Thyroid gland (tissue), 4 donors: ENCODE results near the gene ZRANB3. TPM values are rescaled to one million over a fixed set of nuclear protein-coding genes. Genes with fewer than 3 reads are reported as not detected.
"Not testable (repeated sequence)": the region's sequence is repeated elsewhere in the genome, so short reads cannot be mapped to it uniquely, and the experiment has no call there.

Source experiments
- DNase-seq, 2 donors: peaks; one replicate each; pipeline ENCODE4 v3.0.0-alpha.2; 2019
- H3K27ac ChIP-seq, 3 donors: fragments of 200-600 bp; sonication (generic); 1 replicate in 2 of 3; 2 replicates in 1 of 3; pipeline ENCODE4 v1.5.1; 2016 to 2019; ENCODE audit warnings: mild to moderate bottlenecking in 1 of 3, moderate library complexity in 1 of 3
- H3K27me3 ChIP-seq: fragments of 200-600 bp; sonication (generic); one replicate; pipeline ENCODE4 v1.5.1; 2019
- H3K36me3 ChIP-seq, 2 donors: fragments of 200-600 bp; sonication (generic); one replicate each; pipeline ENCODE4 v1.5.1; 2016 to 2019
- H3K4me1 ChIP-seq, 2 donors: fragments of 200-600 bp; sonication (generic); one replicate each; pipeline ENCODE4 v1.5.1; 2017 to 2019
- H3K4me3 ChIP-seq, 3 donors: fragments of 200-600 bp; sonication (generic); replicated peaks in 1 of 3; 1 replicate in 2 of 3; 2 replicates in 1 of 3; pipeline ENCODE4 v1.5.1; 2016; ENCODE audit warnings: mild to moderate bottlenecking in 1 of 3
- H3K9me3 ChIP-seq: fragments of 200-600 bp; sonication (generic); one replicate; pipeline ENCODE4 v1.5.1; 2017
- CTCF ChIP-seq, 6 experiments: fragments of 200-600 bp in 3 of 6; fragments of 450-650 bp in 3 of 6; sonication (generic) in 3 of 6; IDR thresholded peaks; one replicate each; pipeline ENCODE4 v1.5.1; 2016 to 2019; ENCODE audit warnings: antibody characterized with exemption in 6 of 6, mild to moderate bottlenecking in 2 of 6, inconsistent platforms in 1 of 6, moderate library complexity in 1 of 6
- POLR2A ChIP-seq, 2 donors: fragments of 450-650 bp; IDR thresholded peaks; one replicate each; pipeline ENCODE4 v1.6.1; 2017; ENCODE audit warnings: antibody characterized with exemption in 2 of 2, mild to moderate bottlenecking in 2 of 2, moderate library complexity in 1 of 2
- WGBS, 2 donors: methylation state at CpG; one replicate each; pipeline ENCODE4 v1.1.5; 2017; 5-methylcytosine and 5-hydroxymethylcytosine counted together
- intact Hi-C: fragments of 100-400 bp; cut with DNase I; formaldehyde crosslinking; loops from one replicate; pipeline ENCODE4 v1.15.1; 2023
- total RNA-seq, 4 donors: library from RNA; depleted of rRNA; stranded (reverse); fragments of >200 nt; gene quantifications; one replicate each; pipeline ENCODE4 v1.2.3, GENCODE V29; 2016

Gene ZRANB3
- total RNA-seq, 4 donors from 2014 or later = 3.1 to 12.2 (median 9.3) TPM

GRCh38 chr2:135525786-135526185 is 5.2 kb downstream of the ZRANB3 start:
- WGBS, 2 donors = 95 to 100% methylated on average over 1 of the region's 1 CpG
- no peak for TF ChIP-seq POLR2A (IDR thresholded peaks at IDR 0.05)
- no peak for TF ChIP-seq CTCF (IDR thresholded peaks at IDR 0.05)
- Histone ChIP-seq H3K27me3 (no peaks in the 10 kb centered on the region), H3K36me3 (no peaks in the 10 kb centered on the region), H3K4me3 (no peak overlapping the region), H3K4me1 (peaks cover 0 to 6% of the 10 kb centered on the region in 2 donors), H3K27ac (no peak overlapping the region), H3K9me3 (no peaks in the 10 kb centered on the region)
- intact Hi-C loops = no loop called here
- DNase-seq = no peak

GRCh38 chr2:135512099-135512498 is 18.9 kb downstream of the ZRANB3 start:
- intact Hi-C loops = no loop called here
- no peaks in the 10 kb centered on the region for H3K4me1 ChIP-seq
- H3K4me3 ChIP-seq = no peak overlapping the region
- no peaks in the 10 kb centered on the region for H3K36me3 ChIP-seq
- TF ChIP-seq POLR2A (IDR thresholded peaks at IDR 0.05) (no peak), CTCF (IDR thresholded peaks at IDR 0.05) (no peak)
- no peak overlapping the region for H3K27ac ChIP-seq
- no peaks in the 10 kb centered on the region for H3K9me3 ChIP-seq
- DNase-seq = no peak
- 97 to 98% methylated on average over 2 of the region's 2 CpGs for WGBS, 2 donors
- H3K27me3 ChIP-seq = no peaks in the 10 kb centered on the region

GRCh38 chr2:135510577-135510976 is 20.4 kb downstream of the ZRANB3 start:
- Histone ChIP-seq H3K27me3 (no peaks in the 10 kb centered on the region), H3K27ac (no peak overlapping the region), H3K36me3 (no peaks in the 10 kb centered on the region), H3K9me3 (no peaks in the 10 kb centered on the region), H3K4me3 (no peak overlapping the region), H3K4me1 (no peaks in the 10 kb centered on the region)
- 93 to 99% methylated on average over 5 of the region's 5 CpGs for WGBS, 2 donors
- intact Hi-C loops = no loop called here
- TF ChIP-seq POLR2A (IDR thresholded peaks at IDR 0.05) = no peak
- TF ChIP-seq CTCF (IDR thresholded peaks at IDR 0.05) = no peak
- DNase-seq = no peak

GRCh38 chr2:135504811-135505210 is 26.2 kb downstream of the ZRANB3 start:
- no peaks in the 10 kb centered on the region for H3K4me1 ChIP-seq
- intact Hi-C loops = no loop called here
- no peak overlapping the region for H3K27ac ChIP-seq
- no peak overlapping the region for H3K4me3 ChIP-seq
- 87 to 93% methylated on average over 1 of the region's 1 CpG for WGBS, 2 donors
- no peaks in the 10 kb centered on the region for H3K36me3 ChIP-seq
- H3K9me3 ChIP-seq = no peaks in the 10 kb centered on the region
- no peaks in the 10 kb centered on the region for H3K27me3 ChIP-seq
- TF ChIP-seq CTCF (IDR thresholded peaks at IDR 0.05) (no peak), POLR2A (IDR thresholded peaks at IDR 0.05) (no peak)
- DNase-seq = no peak

GRCh38 chr2:135498588-135498987 is 32.4 kb downstream of the ZRANB3 start:
- intact Hi-C loops, H3K36me3 ChIP-seq, H3K27me3 ChIP-seq, H3K4me3 ChIP-seq, DNase-seq, H3K27ac ChIP-seq, H3K4me1 ChIP-seq, H3K9me3 ChIP-seq: not testable (repeated sequence)
- 98% methylated on average over 7 of the region's 7 CpGs for WGBS, 2 donors

- DNase-seq = no peak
- 91 to 92% methylated on average over 2 of the region's 2 CpGs for WGBS, 2 donors
- H3K4me1 ChIP-seq = no peaks in the 10 kb centered on the region
- intact Hi-C loops = no loop called here
- no peak overlapping the region for H3K4me3 ChIP-seq
- no peaks in the 10 kb centered on the region for H3K9me3 ChIP-seq
- no peaks in the 10 kb centered on the region for H3K36me3 ChIP-seq
- TF ChIP-seq POLR2A (IDR thresholded peaks at IDR 0.05) = no peak
- TF ChIP-seq CTCF (IDR thresholded peaks at IDR 0.05) = no peak
- H3K27ac ChIP-seq = no peak overlapping the region
- no peaks in the 10 kb centered on the region for H3K27me3 ChIP-seq
Measured at GRCh38 chr2:135494917-135495316, 36.1 kb downstream of the ZRANB3 start.
